ENCODE results near the gene NUP160.
A peak's percentile ranks its signal among the peaks of the same experiment; 100 is the strongest.
"Not testable (repeated sequence)": the region's sequence is repeated elsewhere in the genome, so short reads cannot be mapped to it uniquely, and the experiment has no call there.

The NUP160 gene

DNA sequence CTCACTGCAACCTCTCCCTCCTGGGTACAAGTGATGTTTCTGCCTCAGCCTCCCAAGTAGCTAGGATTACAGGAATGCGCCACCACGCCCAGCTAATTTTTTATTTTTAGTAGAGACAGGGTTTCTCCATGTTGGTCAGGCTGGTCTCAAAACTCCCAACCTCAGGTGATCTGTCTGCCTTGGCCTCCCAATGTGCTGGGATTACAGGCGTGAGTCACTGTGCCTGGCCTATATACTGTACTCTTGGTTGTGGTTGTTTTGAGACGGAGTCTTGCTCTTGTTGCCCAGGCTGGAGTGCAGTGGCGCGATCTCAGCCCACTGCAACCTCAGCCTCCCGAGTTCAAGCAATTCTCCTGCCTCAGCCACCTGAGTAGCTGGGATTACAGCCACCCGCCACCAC, 58.1 kb downstream of the NUP160 start:
- not testable (repeated sequence) for DNase-seq

DNA sequence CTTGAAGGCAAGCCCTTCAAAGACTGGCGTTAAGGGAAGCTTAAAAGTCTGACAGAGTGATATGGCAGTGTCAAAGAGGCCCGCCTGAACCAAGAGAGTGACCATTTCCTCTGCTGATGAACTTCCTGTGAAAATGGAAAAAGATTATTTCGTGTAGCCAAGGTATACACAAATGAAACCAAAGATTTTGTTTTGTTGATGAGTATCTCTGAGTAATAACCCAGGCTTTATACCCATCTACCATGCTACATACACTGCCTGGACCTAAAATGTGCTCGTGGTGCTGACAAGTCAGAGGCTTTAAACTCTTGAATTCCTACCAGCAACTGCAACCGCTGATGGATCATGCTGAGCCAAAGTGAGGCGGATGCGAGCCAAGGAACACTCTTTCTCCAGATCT, 60.0 kb downstream of the NUP160 start:
- DNase-seq, result no peak

- no peak for DNase-seq
Observed at GRCh38 chr11:47786373-47786772, 61.8 kb downstream of the NUP160 start.

GRCh38 chr11:47784785-47785381, 63.3 kb downstream of the NUP160 start:
- no peak for DNase-seq

DNA sequence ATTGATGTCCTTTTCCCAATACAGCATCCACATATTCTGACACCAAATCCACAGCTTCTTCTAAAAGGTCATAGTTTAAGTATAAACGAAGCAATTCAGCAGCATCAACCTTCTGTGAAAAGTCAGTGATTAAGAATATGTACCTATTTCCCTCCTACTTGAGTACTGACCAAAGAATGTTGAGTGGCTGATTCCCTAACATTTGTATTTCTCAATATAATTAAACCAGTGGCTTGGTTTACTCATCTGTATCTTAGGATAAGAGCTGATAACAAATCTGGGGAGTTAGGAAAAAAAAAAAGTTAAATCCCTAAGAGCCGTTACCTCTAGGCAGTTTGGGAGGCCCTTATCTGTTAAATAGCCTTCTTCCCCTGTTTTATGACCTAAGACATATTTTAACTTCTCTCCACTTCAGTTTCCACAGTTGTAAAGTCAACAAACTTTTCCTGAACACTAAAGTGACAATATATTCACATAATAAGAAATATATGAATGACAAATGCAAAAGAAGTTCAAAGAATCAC, 65.0 kb downstream of the NUP160 start:
- DNase-seq, result no peak

- no peak for DNase-seq
Observed at GRCh38 chr11:47778878-47779483, 69.2 kb downstream of the NUP160 start.

GRCh38 chr11:47775240-47775869, 72.8 kb downstream of the NUP160 start:
- no peak for DNase-seq

DNA sequence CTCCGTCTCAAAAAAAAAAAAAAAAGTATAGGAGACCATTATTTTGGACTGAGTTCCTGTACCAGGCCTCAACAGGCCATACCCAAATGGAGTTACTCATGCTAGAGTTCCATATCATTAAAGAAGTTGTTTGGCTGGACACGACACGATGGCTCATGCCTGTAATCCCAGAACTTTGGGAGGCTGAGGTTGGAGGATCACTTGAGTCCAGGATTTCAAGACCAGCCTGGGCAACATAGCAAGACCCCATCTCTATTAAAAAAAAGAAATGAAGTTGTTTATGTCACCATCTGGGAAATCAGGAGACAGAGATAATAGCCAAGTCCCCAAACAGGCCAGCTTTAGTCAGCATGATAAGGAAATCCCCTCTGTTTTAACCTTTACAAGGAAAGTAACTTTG, 74.3 kb downstream of the NUP160 start:
- DNase-seq, result no peak

DNA sequence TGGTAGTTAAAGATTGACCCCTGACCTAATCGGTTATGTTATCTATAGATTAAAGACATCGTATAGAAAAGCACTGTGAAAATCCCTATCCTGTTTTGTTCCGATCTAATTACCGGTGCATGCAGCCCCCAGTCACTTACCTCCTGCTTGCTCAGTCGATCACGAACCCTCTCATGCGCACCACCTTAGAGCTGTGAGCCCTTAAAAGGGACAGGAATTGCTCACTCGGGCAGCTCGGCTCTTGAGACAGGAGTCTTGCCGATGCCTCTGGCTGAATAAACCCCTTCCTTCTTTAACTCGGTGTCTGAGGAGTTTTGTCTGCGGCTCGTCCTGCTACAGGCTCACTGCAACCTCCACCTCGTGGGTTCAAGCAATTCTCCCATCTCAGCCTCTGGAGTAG, 78.6 kb downstream of the NUP160 start:
- DNase-seq, result not testable (repeated sequence)

GRCh38 chr11:47768101-47768612, 80.0 kb downstream of the NUP160 start:
- peak; percentile 41 for DNase-seq

GRCh38 chr11:47766509-47767227, 81.5 kb downstream of the NUP160 start:
- DNase-seq, result peak; percentile 77

- DNase-seq, result no peak
Observed at GRCh38 chr11:47765086-47765485, 83.1 kb downstream of the NUP160 start.

DNA sequence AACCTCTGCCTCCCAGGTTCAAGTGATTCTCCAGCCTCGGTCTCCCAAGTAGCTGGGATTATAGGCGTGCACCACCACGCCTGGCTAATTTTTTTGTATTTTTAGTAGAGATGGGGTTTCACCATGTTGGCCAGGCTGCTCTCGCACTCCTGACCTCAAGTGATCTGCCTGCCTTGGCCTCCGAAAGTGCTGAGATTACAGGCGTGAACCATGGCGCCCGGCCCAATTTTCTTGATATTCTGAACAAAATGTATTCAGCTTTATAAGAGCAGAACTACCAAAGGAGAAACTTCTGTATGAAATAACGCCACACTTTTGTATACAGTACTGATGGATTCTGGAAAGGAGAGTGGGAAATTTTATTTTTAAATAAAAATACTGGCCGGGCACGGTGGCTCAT, 88.9 kb downstream of the NUP160 start:
- not testable (repeated sequence) for DNase-seq

GRCh38 chr11:47756208-47756607, 91.9 kb downstream of the NUP160 start:
- no peak for DNase-seq

- DNase-seq, result no peak
Observed at GRCh38 chr11:47750725-47751124, 97.4 kb downstream of the NUP160 start.

GRCh38 chr11:47742494-47742893, 105.7 kb downstream of the NUP160 start:
- DNase-seq, result not testable (repeated sequence)

DNA sequence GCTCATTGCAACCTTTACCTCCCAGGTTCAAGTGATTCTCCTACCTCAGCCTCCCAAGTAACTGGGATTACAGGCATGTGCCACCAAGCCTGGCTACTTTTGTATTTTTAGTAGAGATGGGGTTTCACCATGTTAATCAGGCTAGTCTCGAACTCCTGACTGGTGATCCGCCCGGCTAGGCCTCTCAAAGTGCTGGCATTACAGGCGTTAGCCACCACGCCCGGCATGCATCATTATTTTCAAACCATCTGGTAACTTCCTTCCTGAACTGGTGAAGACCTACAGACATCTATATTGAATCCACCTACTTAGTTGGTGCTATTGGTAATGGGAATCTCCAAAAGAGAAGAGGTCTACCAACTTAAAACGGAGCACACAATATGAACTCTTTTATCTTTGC, 110.3 kb downstream of the NUP160 start:
- DNase-seq, result not testable (repeated sequence)

DNA sequence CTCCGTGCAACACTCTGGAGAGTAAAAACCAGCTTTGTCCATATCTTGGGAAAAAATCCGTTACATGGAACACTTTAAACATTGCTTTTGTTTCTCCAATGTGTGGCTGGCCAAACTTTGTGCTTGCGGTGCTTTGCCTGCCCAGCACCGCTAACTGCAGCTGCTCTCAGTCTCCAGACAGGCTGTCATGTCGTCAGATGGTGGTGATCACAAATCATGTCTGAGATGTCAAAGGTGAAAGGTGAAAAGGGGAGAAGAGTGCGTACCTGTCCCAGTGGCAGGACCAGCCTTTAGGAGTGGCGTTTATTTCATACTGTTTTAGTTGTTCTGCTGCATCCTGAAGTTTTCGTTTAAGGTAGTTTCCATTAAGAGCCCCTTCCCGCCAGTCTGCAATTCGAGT, 115.9 kb downstream of the NUP160 start:
- DNase-seq, result no peak

GRCh38 chr11:47731475-47731874, 116.7 kb downstream of the NUP160 start:
- DNase-seq, result no peak

All from CD4-positive, alpha-beta T cell treated with Interleukin-17A for 4 hours (primary cell).